Measurements from ENCODE around the gene CAPN12.

Gene CAPN12

DNA sequence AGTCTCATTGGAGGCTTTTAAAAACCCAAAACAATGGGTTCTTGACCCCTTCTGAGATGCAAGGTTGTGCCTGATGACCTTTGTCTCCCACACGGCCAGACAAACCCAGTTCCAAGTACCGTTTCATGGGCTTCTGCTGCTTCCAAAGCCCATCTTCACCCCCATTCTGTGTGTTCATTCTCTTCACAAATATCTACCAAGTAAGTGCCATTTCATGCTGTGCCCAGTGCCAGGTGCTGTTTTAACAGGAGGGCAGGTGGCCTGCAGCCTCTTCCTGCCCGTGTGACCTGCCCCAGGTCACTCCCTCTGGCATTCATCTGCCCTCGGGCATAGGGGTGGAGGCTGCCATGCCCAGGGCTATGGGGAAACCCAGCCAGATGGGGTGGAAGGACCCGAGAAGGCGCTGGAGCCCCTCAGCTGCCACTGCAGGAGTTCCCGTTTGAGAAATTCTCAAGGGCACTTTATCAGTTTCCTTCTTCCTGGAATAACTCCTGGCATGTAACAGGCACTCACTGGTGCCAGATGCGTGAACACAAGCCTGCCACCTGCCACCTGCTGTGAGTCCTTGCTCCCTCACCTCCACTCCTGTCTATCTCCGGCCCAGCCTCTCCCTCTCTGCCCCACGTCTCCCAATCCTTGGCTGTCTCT is 12.5 kb downstream of the CAPN12 start:
- Histone ChIP-seq H4K20me1 (ENCODE audit: insufficient read depth, low read length, poor library complexity, severe bottlenecking) (peaks cover 3% of the 10 kb centered on the region), H3K9ac (ENCODE audit: low read depth, low read length, poor library complexity, severe bottlenecking) (no peak overlapping the region), H3K4me1 (ENCODE audit: insufficient read depth, low read length, poor library complexity, severe bottlenecking) (peaks cover 24% of the 10 kb centered on the region), H3K9me2 (replicated peaks; ENCODE audit: low read depth, low read length) (no peaks in the 10 kb centered on the region), H3K4me2 (ENCODE audit: low read depth, low read length, poor library complexity, severe bottlenecking) (no peak overlapping the region), H2AFZ (ENCODE audit: low read length) (no peak overlapping the region), H3K4me3 (ENCODE audit: low read length, poor library complexity, severe bottlenecking) (no peak overlapping the region), H3K9me3 (ENCODE audit: insufficient read depth, low read depth, low read length) (no peaks in the 10 kb centered on the region), H3K79me2 (ENCODE audit: insufficient read depth, low read length) (no peaks in the 10 kb centered on the region), H3K27me3 (ENCODE audit: insufficient read depth, low read length, poor library complexity, severe bottlenecking) (no peaks in the 10 kb centered on the region), H3K36me3 (ENCODE audit: insufficient read depth, low read length) (peaks cover 31% of the 10 kb centered on the region; the same call in 1 of the 2 replicates), H3F3A (ENCODE audit: low read depth) (no peaks in the 10 kb centered on the region)
- TF ChIP-seq EZH2phosphoT487 (IDR thresholded peaks at IDR 0.05; ENCODE audit: borderline replicate concordance), result no peak
- TF ChIP-seq, protein P1, sequence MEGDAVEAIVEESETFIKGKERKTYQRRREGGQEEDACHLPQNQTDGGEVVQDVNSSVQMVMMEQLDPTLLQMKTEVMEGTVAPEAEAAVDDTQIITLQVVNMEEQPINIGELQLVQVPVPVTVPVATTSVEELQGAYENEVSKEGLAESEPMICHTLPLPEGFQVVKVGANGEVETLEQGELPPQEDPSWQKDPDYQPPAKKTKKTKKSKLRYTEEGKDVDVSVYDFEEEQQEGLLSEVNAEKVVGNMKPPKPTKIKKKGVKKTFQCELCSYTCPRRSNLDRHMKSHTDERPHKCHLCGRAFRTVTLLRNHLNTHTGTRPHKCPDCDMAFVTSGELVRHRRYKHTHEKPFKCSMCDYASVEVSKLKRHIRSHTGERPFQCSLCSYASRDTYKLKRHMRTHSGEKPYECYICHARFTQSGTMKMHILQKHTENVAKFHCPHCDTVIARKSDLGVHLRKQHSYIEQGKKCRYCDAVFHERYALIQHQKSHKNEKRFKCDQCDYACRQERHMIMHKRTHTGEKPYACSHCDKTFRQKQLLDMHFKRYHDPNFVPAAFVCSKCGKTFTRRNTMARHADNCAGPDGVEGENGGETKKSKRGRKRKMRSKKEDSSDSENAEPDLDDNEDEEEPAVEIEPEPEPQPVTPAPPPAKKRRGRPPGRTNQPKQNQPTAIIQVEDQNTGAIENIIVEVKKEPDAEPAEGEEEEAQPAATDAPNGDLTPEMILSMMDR (conservative IDR thresholded peaks at IDR 0.05; ENCODE audit: low read length), result no peak

DNA sequence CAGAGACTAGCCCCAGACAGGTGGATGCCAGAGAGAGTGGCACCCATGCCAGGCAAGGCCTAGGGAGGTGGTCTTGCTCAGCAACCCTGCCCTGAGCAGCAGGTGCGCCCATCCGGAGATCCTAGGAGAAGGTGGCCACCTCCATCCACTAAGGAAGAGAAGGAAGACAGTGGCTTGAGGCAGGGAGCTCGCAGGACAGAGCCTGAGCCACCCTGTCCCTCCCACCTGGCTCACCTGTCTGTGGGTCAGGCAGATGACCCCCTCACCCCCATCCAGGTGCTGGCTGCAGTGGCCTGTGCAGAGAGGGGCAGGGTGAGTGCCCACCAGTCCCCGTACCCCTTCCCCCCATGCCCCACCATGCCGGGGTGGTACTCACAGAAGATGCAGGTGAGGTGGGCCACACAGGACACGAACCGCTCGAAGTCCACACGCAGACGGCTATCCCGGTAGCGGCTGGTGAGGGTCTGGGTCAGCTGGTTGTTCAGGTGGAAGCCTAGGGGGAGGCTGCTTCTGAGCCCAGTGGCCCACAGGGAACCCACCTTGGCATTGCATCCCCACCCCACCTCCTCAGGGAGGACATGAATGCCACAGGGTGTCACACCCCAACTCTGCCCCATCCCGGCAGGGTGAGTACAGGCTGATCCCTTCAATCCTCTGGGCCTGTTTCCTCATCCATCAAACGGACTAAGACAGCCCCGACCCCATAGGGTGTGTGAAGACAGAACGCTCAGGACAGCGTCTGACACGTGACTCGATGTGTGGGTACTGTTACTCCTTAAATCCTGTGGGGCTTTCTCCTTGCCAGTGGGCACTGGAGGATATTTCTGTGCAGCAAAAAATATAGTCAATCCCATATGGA is 13.3 kb downstream of the CAPN12 start:
- no peaks in the 10 kb centered on the region for H3K9me3 ChIP-seq (ENCODE audit: insufficient read depth, low read depth, low read length)
- no peak overlapping the region for H3K9ac ChIP-seq (ENCODE audit: low read depth, low read length, poor library complexity, severe bottlenecking)
- H3K36me3 ChIP-seq (ENCODE audit: insufficient read depth, low read length), result peaks cover 39% of the 10 kb centered on the region; the same call in 1 of the 2 replicates
- H3K27me3 ChIP-seq (ENCODE audit: insufficient read depth, low read length, poor library complexity, severe bottlenecking), result no peaks in the 10 kb centered on the region
- H3K79me2 ChIP-seq (ENCODE audit: insufficient read depth, low read length), result no peaks in the 10 kb centered on the region
- TF ChIP-seq, protein P1 (conservative IDR thresholded peaks at IDR 0.05; ENCODE audit: low read length), result no peak
- no peak for TF ChIP-seq EZH2phosphoT487 (IDR thresholded peaks at IDR 0.05; ENCODE audit: borderline replicate concordance)
- no peaks in the 10 kb centered on the region for H3F3A ChIP-seq (ENCODE audit: low read depth)
- H3K4me2 ChIP-seq (ENCODE audit: low read depth, low read length, poor library complexity, severe bottlenecking), result no peak overlapping the region
- H2AFZ ChIP-seq (ENCODE audit: low read length), result no peak overlapping the region
- H4K20me1 ChIP-seq (ENCODE audit: insufficient read depth, low read length, poor library complexity, severe bottlenecking), result peaks cover 3% of the 10 kb centered on the region
- H3K4me3 ChIP-seq (ENCODE audit: low read length, poor library complexity, severe bottlenecking), result no peak overlapping the region
- peaks cover 24% of the 10 kb centered on the region for H3K4me1 ChIP-seq (ENCODE audit: insufficient read depth, low read length, poor library complexity, severe bottlenecking)
- no peaks in the 10 kb centered on the region for H3K9me2 ChIP-seq (replicated peaks; ENCODE audit: low read depth, low read length)

DNA sequence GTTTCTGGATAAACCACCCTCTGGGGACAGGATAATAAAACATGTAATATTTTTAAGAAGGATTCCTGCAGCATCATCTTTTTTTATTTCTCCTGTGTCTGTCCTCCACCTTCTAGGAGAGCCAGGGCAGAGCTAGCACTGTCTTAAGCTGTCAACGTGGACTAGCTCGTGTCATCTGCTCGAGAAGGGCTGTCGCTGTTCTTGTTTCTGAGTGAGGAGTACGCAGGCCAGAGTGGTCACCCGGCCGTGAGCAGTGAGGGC is 13.9 kb downstream of the CAPN12 start:
- peaks cover 24% of the 10 kb centered on the region for H3K4me1 ChIP-seq (ENCODE audit: insufficient read depth, low read length, poor library complexity, severe bottlenecking)
- H3K4me3 ChIP-seq (ENCODE audit: low read length, poor library complexity, severe bottlenecking), result no peak overlapping the region
- no peaks in the 10 kb centered on the region for H3K9me3 ChIP-seq (ENCODE audit: insufficient read depth, low read depth, low read length)
- no peak overlapping the region for H3K9ac ChIP-seq (ENCODE audit: low read depth, low read length, poor library complexity, severe bottlenecking)
- H3K27me3 ChIP-seq (ENCODE audit: insufficient read depth, low read length, poor library complexity, severe bottlenecking), result no peaks in the 10 kb centered on the region
- TF ChIP-seq EZH2phosphoT487 (IDR thresholded peaks at IDR 0.05; ENCODE audit: borderline replicate concordance), result no peak
- TF ChIP-seq, protein P1 (conservative IDR thresholded peaks at IDR 0.05; ENCODE audit: low read length), result no peak
- H3K4me2 ChIP-seq (ENCODE audit: low read depth, low read length, poor library complexity, severe bottlenecking), result no peak overlapping the region
- no peaks in the 10 kb centered on the region for H3K79me2 ChIP-seq (ENCODE audit: insufficient read depth, low read length)
- peaks cover 3% of the 10 kb centered on the region for H4K20me1 ChIP-seq (ENCODE audit: insufficient read depth, low read length, poor library complexity, severe bottlenecking)
- H2AFZ ChIP-seq (ENCODE audit: low read length), result no peak overlapping the region
- H3F3A ChIP-seq (ENCODE audit: low read depth), result no peaks in the 10 kb centered on the region
- no peaks in the 10 kb centered on the region for H3K9me2 ChIP-seq (replicated peaks; ENCODE audit: low read depth, low read length)
- H3K36me3 ChIP-seq (ENCODE audit: insufficient read depth, low read length), result peaks cover 45% of the 10 kb centered on the region; the same call in 1 of the 2 replicates
